Epithelial cell of prostate (primary cell): ENCODE results near the gene IFITM5.
"Not testable (repeated sequence)": the region's sequence is repeated elsewhere in the genome, so short reads cannot be mapped to it uniquely, and the experiment has no call there.

ENCODE experiments used
- DNase-seq: peaks from one replicate; pipeline ENCODE4 v3.0.0-alpha.2; 2011; ENCODE audit warnings: low read depth, low spot score
- H3K27ac ChIP-seq: fragments of 450-650 bp; 2 replicates; pipeline ENCODE4 v1.5.1; 2017; ENCODE audit warnings: mild to moderate bottlenecking

IFITM5 gene

DNA sequence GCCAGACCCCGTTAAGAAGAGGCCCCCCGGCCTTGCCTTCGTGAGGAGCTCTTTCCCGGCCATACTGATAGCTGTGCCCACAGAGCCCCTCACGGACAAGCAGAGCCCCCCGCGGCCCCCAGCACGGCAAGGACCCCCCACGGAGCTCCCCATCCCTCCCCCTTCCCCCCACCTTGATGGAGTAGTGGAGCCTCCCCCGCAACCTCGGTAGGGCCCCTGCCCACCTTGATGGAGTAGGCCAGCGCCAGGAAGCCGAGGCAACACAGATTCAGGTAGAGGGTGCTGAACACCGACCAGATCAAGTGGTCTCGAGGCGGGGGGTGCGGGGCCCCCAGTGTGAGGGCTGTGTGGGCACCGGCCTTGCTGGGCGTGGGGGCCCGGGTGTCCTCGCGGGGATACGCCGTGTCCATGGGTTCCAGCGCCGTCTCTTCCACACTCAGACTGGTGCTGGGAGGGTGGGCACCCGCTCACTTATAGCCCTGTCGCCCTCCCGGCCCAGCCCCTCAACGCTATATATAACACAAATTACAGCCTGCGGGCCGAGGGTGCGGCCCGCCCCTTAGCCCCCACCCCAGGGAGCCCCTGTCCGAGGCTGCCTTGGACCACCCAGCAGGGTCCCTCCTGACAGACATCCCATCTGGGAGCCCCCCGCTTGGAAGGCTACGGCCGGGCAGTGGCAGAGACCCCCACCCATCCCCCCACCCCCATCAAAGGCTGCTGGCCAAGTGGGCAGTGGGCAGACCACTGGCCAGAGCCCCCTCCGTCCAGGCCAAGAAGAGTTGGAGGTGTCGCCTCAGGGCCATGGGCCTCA is at the start of gene IFITM5:
IFITM5 (minus strand) TSS at position 446 of the 811 bp plus-strand sequence; CDS start at position 410, 36 bp downstream.
- H3K27ac ChIP-seq, result no peak within 1 kb of the TSS
- no peak for DNase-seq

DNA sequence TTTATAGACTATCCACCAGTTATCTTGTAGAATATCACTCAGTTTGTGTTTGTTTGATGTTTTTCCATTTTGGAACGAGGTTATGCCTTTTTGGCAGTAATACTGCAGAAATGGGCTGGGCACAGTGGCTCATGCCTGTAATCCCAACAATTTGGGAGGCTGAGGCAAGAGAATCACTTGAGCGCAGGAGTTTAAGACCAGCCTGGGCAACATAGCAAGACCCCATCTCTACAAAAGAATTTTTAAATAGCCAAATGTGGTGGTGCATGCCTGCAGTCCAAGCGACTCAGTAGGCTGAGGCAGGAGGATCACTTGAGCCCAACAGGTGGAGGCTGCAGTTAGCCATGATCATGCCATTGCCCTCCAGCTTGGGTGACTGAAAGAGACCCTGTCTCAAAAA is 47.2 kb upstream of the IFITM5 start:
- no peak overlapping the region for H3K27ac ChIP-seq
- no peak for DNase-seq

DNA sequence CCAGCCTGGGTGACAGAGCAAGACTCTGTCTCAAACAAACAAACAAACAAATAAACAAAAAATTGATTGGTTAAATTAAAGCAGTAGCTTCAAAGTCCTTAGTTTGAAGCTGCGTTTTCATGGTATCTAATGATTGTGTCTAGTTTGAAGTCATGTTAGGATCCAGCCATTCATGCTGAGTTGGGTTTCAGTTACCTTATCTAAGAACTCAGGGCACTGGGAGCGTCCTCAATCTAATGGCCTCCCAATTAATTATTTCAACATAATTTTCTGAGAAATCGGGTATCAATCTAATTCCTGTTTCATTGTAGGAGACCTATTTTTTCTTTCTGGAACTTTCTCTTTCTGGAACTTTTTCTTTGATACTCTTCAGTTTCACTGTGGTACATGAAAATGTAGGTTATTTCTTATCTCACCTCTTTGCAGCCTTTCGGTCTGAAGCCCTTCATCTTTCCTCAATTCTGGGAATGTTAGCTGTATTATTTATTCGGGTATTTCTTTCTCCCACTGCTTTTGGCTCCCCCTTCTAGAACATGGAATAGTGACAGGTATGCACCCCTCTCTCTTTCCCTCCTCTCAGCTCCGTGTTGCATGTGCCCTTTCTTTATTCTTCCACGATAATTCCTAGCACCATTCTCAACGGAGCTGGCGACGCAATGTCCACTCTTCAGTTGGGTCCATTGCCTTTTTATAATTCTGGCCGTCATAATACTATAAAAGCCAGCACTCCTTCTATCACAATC is 45.7 kb upstream of the IFITM5 start:
- DNase-seq, result no peak
- H3K27ac ChIP-seq, result no peak overlapping the region

DNA sequence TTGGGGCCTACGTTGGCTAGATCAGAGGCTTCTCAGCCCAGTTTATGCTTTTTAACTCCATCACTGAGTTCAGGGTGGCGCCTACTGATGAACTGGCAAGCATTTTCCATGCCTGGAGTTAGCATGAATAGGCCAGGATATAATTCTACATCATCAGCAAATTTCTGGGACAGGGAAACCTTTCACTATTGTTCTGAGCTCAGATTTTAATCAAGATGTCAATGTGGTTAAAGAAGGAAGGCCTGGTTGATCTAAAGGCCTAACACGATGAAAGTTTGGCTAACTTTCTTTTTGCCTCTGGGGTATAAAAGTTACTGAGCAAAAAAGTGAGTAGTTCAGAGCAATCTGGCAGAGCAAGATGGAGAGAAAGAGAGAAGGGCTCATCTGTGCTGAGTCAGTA is 43.0 kb upstream of the IFITM5 start:
- H3K27ac ChIP-seq, result no peak overlapping the region
- DNase-seq, result no peak

DNA sequence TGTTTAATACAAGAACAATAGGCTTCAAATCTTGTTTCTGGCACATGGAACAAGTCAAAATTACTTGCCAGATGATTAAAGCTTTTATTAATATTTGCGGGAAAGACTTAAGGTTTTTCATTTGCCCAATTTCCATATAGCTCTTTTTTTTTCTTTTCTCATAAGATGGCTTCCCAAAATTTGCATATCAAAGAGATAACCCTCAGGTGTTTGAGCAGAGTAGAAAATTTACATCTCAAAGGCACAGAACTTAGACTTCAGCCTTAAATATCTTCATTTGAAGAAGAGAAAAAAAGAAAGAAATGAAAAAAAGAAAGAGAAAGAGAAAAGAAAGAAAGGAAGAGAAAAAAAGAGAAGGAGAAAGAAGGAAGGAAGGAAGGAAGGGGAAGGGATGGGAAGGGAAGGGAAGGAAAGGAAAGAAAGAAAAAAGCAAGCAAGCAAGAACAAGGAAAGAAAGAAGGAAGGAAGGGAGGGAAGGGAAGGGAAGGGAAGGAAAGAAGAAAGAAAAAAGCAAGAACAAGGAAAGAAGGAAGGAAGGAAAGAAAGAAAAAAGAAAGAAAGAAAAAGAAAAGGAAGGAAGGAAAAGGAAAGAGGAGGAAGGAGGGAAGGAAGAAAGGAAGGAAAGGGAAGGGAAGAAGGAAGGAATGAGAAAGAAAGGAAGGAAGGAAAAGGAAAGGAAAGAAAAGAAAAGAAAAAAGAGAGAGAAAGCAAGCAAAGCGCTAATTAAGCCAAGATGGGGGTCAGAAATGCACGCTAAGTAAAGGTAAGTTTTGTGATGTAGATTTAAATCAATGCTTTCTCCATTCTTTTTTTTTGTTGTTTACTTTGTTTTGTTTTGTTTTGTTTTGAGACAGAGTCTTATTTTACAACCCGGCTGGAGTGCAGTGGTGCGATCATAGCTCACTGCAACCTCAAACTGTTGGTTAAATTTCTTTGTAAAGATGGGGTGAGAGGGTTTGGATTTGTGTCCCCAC is 41.5 kb upstream of the IFITM5 start:
- H3K27ac ChIP-seq, result no peak overlapping the region

DNA sequence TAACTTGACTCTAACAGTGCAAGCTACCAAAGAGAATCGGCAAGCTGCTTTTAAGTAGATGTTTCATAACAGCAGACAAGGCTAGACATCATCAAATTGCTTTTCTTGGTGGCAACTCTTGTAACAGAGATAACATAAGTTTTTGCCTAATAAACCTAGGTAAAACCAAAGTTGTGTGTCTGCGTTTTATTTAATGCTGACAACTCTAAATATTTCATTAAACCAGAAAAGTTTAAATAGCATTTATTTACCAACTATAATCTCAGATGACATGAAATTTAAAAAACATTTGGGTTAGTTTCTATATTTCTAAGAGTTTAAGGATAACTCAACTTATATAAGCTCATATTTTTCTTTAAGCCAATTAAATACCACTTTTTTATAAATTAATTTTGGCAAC is 40.6 kb upstream of the IFITM5 start:
- DNase-seq, result no peak
- no peak overlapping the region for H3K27ac ChIP-seq

More for the DNA sequence above, 41.5 kb upstream of the IFITM5 start:
- no peak for DNase-seq

DNA sequence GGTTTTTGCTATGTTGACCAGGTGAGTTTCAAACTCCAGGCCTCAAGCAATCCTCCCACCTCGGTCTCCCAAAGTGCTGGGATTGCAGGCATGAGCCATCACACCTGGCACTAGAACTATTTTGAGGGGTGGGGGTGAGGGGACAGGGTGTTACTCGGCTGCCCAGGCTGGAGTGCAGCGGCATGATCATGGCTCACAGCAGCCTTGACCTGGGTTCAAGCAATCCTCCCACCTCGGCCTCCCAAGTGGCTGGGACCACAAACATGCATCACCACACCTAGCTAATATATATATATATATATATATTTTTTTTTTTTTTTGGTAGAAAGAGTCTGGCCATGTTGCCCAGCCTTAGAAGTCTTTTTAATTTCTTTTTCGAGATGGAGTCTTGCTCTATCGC is 38.4 kb upstream of the IFITM5 start:
- no peak for DNase-seq
- no peak overlapping the region for H3K27ac ChIP-seq

DNA sequence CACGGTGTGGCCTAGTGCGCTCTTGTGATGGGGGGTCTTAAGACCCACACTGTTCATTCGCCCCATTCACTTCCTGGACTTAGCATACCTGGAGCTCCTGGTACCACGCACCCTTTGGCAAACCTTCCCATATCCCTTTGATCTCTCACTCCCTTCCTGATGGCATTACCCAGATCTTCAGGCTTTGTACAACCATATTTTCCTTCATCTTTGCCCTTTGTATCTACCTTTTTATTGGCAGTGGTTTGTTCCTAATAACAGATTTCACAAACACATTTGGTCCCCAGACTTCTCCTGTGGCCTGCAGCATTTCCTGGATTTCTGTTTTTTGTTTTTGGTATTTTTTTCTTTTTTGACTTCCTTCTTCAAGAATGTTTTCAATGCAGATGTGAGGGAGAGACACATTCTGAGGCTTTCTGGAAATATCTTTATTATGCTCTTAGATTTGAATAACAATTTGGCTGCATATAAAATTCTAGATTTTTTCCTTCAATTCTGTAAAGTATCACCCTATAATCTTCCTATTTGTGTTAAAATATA is 37.4 kb upstream of the IFITM5 start:
- DNase-seq, result no peak
- no peak overlapping the region for H3K27ac ChIP-seq

DNA sequence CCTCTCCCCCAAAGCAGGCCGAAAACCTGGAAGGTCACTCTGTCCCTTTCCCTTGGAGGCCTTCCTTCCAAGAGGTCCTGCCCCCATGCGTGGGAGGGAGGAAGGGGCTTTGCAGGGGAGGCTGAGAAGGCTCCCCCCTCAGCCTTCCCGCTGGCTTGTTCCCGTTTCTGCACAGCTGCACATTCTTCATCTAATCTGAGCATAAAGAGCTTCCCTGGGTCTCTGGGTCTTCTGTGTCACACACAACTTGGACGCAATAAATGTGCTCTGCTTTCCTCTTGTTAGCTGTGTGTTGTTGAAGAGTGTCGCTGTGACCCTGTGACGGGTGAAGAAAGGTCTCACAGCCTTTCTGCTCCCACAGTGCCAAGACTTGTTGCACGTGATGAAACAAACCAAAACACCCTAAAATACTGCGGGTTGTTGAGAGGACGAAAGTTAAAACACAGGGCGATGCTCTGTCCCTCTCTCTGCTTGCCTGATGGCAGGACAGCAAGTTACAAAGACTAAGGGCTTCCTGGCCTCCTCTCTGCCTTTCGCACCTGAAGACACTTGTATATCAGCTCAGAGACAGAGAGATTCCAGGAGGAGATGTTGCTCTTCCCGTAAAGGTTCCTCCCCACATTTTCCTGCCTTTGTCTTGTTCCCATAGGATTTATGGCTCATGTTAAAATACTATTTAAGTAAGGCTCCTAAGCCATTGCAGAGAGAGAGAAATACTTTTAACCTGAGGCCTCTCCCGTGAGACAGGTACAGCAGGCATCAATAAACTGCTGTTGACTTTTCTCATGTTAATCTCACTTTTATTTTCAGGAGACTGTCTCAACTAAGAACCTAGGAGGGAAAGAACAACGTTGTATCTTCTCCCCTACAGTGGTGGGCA is 36.7 kb upstream of the IFITM5 start:
- no peak for DNase-seq
- no peak overlapping the region for H3K27ac ChIP-seq

DNA sequence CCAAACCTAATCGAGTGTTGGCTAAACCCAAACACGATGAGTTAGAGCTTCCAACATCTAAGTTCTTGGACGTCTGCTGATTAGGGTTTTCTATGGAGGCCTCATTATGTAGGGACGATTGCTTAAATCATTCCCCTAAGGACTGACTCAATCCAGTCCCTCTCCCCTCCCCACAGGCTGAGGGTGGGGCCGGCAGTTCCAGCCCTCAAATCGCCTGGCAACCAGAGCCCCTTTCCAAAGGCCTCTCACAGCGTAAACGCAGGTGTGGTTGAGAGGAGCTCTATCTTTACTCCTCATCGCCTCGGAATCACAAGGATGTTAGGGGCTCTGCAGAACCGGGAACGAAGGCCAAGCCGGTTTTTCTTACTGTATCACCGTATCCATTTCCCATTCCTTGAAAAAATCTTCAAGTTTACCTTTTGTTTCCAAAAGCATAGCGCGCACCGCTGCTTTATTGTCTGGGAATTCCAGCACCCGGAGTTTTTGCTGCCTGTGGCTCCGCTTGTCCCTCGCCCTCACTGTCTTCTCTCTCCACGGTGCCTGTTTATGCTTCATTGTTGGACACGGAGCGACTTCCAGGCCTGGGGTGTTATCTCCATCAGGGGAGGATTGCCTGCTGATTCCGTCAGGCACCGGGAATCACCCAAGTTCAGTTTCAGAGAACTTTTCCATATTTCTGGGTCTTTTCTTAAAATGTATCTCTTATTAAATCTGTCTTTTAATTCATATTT is 35.1 kb upstream of the IFITM5 start:
- no peak for DNase-seq
- no peak overlapping the region for H3K27ac ChIP-seq

DNA sequence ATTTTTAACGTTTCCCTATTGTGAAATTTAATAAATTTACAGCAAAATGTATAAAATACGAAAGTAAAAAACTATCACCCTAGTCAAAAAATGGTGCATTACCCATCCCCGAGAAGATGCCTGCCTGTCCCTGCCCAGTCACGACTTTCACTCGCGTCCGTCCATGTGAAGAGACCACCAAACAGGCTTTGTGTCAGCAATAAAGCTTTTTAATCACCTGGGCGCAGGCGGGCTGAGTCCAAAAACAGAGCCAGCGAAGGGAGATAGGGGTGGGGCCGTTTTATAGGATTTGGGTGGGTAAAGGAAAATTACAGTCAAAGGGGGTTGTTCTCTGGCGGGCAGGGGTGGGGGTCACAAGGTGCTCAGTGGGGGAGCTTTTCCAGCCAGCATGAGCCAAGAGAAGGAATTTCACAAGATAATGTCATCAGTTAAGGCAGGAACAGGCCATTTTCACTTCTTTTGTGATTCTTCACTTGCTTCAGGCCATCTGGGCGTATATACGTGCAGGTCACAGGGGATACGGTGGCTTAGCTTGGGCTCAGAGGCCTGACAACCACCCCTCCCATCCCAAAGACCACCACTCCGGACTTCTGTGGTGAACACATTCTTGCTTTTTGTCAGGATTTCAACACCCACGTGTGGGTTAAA is 34.4 kb upstream of the IFITM5 start:
- not testable (repeated sequence) for H3K27ac ChIP-seq

DNA sequence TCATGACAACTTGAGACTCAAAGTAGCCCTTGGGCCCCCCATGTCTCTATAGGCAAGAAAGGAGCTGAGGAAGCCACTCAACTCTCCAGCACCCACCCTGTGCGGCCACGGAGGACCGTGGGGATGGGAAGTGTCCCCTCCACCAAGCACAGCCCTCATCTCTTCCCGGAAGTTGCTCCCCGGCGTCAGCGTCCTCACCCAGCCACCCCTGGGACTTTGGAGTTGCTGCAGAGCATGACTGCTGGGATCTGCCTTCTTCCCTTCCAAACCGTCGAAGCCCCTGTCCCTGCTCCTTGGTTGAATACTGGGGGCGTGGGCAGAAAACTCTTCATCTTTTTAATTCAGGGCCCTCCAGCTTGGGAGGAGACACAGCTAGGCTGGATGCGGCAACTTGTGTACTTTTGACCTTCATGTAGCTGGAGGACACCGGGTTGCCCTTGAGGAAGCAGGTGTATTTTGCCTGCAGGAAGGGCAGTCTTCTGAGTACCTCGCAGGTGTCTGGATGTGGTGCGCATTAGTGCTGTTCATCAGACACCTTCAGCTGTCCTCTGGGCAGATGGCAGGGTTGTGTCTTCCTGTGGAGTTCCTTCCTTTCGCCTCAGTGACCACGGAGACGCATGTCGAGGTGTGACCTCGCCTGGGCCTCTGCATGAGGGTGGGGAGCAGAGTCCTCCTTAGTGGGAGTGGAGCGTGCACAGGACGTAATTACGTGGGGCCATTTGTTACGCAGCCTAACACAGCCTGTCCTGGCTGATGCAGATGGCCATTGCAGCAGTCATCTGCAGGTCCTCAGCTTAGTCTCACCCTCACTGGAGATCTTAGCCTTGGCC is 33.5 kb upstream of the IFITM5 start:
- no peak overlapping the region for H3K27ac ChIP-seq
- DNase-seq, result no peak

More for the DNA sequence above, 34.4 kb upstream of the IFITM5 start:
- DNase-seq, result not testable (repeated sequence)

DNA sequence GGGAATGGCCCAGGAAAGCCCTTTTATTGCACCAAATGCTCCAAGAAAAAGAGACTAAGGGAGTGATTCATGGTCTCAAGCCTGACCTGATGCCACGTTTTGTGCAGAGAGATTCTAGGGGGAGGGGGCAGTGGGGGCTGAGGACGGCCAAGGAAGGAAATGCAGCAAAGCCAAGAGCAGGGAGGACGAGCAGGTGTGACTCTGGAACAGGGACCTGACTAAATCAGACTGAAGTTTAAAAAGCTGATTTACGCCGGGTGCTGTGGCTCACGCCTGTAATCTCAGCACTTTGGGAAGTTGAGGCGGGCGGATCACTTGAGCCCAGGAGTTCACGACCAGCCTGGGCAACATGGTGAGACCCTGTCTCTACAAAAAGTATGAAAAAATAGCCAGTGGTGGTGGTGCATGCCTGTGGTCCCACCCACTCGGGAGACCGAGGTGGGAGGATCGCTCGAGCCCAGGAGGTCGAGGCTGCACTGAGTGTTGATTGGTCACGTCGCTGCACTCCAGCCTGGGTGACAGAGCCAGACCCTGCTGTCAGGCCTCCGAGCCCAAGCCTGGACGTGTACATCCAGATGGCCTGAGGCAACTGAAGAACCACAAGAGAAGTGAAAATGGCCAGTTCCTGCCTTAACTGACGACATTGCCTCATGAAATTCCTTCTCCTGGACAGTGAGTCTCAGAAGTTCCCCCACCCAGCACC is 32.2 kb upstream of the IFITM5 start:
- H3K27ac ChIP-seq, result no peak overlapping the region
- DNase-seq, result no peak

DNA sequence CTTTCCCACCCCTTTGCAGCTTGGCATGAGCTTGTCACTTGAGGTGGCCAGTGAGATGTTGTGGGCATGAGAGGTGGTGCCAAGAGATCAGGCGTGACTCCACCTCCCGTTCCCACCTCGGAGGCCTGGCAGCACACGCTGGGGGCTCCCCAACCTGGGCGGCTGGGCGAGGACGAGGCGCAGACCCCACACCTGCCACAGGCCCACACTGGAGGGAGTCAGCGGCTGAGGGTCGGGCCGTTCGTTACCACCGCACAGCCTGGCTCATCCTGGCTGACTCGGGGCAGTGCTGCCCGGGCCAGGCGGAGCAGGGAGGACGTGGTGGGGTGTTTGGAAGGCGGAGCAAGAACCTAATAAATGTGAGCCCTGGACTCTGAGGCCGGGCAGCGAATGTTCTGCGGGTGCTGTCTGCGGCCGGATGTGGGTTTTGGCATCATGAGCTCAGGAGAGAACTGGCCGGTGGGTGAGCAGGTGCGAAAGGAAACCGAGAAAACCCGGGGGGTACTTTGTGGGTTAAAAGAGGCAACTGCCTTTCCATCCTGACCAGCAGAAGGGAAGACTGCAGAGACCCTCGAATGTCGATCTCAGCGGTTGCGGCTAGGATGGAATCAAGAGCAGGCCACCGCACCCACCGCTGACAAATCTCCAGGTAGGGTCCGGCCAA is 31.5 kb upstream of the IFITM5 start:
- no peak overlapping the region for H3K27ac ChIP-seq
- no peak for DNase-seq

DNA sequence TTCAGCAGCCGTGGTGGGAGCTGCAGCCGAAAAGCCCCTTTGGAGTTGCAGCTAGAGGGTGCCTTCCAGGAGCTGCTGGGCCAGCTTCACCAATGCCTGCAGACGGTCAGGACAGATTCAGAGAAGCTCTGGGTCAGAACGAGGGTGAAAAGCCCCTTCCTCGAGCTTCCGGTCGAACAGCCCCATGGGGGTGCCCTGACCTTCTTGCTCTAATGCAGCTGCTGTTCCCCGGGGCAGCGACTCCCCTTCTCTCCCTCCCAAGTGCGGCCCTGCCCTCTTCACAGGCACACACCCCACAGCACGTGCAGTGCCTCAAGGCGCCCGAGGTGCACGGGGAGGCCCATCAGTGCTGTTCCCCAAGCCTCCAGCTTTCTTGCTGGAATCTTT is 31.0 kb upstream of the IFITM5 start:
- no peak overlapping the region for H3K27ac ChIP-seq
- DNase-seq, result no peak

DNA sequence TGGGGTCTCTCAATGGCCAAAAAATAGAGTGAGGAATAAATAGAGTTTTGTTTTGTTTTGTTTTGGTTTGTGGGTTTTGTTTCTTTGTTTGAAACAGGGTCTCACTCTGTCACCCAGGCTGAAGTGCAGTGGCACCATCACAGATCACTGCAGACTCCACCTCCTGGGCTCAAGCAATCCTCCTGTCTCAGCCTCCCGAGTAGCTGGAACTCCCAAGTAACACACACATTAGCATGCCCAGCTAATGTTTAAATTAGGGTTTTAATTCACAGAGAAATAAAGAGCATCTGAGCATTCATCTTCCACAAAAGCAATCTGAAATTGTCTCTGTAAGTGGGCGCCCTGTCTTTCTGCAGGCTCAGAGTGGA is 30.5 kb upstream of the IFITM5 start:
- H3K27ac ChIP-seq, result no peak overlapping the region
- no peak for DNase-seq
